ENCODE measurements around the gene PIGR.
A peak's percentile ranks its signal among the peaks of the same experiment; 100 is the strongest.

The PIGR gene

DNA sequence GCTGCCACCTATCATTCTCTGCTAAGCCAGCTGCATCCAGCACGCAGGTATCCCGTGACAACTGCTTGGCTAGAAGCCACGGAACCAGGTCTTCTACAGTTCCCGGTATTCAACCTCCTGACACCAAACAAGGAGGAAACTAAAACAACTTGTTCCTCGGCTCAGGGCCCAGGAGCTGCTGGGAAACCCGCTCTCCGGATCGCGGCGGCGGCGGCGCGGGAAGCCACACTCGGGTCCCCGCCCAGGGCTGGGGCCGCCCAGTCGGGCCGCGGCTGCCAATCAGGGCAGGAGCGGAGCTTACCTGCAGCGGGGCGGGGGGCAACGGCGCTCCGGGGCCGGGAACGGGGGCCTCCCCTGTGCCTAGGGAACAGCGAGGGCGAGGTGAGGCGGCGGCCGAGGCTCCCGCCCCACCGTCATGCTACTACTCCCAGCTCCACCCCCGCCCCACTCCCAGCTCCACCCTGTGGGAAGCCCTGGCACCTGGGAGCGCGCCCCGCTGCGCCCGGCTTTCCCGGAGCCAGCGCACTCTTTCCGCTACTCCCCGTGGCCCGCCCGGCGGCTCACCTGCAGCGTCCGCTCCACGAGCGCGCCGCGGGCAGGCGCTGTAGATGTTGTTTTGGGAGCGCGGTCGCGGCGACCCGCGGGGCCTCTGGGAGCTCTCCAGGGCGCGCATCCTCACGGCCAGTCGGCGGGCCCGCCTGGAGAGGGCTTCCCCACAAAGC, 36.9 kb downstream of the PIGR start:
- no peak for DNase-seq

DNA sequence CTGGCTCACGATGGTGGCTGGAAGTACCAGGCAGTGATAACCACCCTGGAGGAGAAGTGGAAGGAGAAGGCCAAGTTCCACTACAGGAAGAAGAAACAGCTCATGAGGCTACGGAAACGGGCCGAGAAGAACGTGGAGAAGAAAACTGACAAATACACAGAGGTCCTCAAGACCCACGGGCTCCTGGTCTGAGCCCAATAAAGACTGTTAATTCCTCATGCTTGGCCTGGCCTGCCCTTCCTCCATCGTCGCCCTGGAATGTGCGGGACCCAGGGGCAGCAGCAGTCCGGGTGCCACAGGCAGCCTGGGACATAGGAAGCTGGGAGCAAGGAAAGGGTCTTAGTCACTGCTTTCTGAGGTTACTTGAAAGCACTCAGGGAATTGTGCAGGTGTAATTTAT, 38.2 kb downstream of the PIGR start:
- DNase-seq = no peak

DNA sequence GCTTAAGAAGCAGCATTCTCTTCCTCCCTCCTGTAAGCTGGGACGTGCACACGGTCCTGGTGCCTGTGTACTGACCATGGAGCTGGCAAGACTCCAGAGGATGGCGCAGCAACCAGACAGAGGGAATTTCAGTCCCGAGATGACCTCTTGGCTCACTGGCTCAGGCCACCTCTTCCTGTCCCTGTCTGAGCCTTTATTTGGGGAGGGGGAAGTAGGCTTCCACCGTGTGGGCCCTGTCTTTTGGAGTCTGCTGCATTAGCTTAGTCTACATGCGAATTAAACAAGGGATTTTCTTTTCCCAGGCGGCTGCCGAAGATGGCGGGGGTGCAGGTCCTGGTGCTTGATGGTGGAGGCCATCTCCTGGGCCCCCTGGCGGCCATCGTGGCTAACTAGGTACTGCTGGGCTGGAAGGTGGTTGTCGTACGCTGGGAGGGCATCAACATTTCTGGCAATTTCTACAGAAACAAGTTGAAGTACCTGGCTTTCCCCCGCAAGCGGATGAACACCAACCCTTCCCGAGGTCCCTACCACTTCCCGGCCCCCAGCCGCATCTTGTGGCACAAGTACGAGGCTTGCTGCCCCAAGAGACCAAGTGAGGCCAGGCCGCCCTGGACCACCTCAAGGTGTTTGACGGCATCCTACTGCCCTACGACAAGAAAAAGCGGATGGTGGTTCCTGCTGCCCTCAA, 38.8 kb downstream of the PIGR start:
- peak; percentile 59 for DNase-seq

DNA sequence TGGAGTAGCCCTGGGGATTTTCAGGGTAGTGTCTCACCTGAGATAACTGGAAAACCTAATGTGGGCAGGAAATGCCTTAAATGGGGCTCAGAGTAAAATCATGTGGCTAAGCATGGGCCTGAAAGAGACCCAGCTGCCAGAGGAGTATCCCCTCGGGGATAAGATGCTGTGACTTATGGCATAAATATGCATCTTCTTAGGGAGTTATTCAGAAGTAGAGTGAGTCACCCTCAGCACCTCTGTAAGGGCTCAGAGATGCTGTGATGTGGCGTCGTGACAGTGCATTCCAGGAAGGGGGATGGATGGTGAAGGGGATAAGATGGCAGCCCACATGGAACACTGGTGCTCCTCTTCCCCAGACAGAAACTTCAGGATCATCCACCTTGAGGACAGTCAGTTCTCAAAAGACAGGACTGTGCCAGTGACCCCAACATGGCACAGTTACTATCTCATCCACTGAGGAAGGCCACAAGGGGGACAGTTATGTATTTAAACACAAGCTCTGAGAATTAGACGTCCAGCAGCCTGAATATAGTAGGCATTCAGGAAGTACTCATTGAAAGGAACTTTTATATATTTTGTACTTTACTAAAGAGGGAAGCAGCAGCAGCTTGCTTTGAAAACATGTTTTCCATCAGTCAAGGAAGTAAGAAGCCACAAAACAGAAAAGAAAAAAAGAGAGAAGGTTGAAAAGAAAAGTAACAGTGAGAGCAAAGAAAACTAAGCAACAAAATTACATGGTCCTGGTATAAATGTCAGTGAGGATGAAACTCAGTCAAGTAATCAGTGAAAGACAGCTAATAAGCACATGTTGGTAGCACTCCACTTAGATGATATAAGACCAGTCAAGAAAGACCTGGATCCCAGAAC, 40.7 kb downstream of the PIGR start:
- no peak for DNase-seq

DNA sequence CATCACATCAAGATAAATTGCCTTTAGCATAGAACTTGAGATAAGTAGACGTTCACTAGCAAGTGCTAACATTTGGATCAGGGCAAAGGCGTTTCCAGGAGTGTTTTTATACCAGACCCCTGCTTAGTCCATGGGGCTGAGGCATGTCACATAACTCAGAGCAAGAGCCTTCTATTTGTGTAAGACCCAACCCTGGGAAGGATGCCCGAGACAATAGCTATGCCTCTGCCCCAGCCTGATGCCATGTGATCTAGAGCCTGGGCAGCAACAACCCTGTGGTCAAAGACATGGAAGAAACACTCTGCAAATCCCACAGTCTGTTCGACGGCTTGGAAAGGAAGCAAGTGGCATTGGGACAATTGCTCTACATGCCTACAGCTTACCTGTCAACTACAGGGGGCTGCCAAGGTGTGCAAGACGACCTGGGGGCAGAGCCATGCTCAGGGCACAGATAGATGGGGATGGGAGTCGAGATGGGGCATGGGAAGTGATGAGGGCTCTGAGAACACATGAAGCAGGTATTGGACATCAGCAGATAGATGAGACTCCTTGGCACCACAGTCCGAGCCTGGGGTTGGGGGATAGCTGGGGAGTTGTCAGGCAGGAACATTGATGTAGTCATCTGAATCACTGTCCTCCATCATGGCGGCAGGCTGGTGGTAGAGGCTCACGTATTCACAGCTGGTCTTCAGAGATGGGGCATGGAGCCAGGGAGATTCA, 41.7 kb downstream of the PIGR start:
- DNase-seq = no peak

DNA sequence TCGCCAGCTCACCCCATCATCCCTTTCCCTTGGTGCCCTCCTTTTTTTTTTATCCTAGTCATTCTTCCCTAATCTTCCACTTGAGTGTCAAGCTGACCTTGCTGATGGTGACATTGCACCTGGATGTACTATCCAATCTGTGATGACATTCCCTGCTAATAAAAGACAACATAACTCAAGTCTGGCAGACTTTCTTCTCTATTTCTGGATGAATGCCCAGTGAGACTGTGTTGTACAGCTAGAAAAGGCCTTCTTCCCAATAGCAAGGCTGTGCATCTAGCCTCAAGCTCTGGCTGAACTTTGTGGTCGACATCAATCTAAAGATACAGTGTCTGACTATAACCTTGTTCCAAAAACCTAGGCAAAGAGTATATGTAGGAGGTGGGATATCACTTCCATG, 42.6 kb downstream of the PIGR start:
- no peak for DNase-seq

DNA sequence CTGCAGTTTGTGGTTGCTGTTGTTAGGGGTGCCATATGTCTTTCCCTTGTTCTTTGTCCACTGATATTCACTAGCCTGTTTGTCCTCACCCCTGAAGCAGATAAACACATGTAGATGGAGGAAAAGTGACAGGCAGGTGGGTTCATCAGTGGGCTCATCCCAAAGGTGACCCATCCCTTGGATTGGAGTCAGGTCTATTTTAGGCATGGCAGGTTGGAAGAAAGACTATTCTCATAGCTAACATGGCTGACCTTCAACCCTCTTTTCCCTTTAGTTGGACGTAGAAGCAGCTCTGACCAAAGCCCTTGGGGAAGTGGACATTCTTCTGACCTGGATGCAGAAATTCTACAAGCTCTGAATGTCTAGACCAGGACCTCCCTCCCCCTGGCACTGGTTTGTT, 43.6 kb downstream of the PIGR start:
- no peak for DNase-seq

DNA sequence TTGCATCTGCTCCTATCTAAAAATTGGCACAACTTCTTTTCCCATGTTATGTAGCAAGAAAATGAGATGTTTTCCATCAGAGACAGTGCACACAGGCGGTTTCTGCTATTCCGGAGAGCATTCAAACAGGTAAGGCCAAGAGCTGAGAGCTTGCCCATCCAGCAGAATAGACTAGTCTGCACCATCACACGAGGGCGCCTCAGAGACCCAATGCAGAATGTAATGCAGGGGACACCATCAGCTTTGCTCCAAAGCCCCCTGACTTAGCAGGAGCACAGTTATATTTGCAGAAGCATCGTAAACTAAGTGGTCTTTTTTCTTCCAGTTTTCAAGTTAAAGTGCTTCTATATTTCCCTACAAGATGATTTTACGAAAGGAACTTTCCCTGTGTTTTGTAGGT, 44.3 kb downstream of the PIGR start:
- no peak for DNase-seq

DNA sequence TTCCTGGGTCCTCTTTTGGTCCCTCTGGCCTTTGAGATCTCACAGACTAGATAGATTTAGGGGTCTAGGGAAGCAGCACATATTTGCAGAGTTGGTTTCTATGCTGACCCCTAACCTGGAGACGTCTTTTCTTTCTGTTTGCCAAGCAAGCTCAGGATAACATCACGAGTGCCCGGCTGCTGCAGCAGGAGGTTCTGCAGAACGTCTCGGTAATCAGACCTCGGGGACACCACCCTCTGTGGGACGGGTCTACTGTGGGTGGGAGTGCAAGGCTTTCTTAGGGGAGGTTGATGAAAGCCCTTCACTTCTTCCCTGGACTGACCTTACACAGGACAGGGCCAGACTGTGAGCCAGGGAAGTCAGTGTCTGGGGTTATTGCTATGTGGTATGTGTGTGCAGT, 46.1 kb downstream of the PIGR start:
- no peak for DNase-seq

DNA sequence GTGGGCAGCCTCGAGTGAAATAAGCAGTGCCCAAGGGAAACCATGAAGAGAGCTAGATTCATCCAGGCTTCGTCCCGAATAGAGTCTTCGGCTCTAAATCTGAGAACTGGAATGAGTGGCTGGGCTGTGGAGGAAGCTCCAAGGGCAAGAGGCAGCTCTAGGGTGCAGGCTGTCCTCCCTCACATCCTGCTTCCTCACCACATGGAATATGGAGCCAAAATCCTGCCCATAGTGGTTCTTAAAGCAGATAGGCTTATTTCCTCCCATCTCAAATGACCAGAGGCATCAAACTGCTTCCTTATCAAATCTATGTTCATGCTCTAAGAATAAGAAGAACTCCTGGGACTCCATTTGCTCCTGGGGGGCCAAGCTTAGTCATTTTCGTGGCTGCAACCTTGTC, 46.5 kb downstream of the PIGR start:
- no peak for DNase-seq

DNA sequence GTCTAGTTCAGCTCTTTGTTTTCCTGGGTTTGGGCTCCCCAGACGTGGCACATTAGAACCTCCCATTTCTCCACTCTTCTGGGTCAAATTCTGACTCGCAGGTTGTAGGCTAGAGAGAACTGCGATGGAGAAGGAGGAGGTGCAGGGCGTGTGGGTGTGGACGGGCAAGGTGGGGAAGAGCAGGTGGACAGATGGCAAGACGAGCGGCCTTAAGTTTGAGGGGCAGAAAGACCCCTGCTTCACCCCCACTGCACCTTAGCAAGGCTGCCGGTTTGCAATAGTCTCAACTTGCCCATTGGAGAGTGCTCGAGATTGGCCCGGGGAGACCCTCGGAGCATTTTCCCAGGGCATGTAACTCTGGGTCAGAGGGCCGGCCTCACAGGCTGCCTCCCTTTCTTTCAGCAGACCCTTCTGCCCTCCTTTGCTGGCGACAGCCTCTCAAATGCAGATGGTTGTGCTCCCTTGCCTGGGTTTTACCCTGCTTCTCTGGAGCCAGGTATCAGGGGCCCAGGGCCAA, 47.3 kb downstream of the PIGR start:
- DNase-seq = no peak

DNA sequence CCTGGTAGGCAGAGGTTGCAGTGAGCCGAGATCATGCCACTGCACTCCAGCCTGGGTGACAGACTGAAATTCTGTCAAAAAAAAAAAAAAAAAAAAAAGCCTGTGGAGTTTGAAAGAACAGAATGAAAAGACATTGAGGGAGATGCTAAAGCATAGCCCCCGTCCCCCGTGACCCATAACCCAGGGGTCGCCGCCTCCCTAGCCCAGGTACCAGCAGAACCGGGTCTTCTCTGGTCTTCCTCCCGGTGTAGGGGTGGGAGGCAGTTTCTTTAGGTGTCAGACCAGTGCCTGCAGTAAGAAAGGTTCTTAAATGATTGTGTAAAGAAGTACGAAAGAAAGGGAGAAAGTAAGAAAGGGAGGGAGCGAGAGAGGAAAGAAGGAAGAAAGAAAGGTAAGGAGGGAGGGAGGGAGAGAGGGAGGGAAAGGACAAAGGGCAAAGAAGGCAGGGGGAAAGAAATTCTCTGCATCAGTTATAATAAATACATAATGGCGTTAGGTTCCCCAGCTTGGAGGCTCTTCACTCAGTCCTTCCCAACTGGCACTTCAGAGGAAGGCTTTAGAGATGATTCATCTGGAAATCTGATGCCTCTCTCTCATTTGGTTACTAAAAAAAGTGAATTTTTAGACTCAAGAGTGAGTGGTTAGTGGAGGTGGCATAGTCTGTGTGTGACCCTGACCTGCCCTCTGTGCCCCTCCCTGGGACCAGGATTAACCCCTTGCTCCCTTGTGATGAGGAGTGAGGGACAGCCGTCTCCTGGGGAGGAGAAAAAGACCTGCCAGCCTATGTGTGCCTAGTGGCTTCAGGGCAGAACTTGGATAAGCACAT, 48.0 kb downstream of the PIGR start:
- DNase-seq = no peak

DNA sequence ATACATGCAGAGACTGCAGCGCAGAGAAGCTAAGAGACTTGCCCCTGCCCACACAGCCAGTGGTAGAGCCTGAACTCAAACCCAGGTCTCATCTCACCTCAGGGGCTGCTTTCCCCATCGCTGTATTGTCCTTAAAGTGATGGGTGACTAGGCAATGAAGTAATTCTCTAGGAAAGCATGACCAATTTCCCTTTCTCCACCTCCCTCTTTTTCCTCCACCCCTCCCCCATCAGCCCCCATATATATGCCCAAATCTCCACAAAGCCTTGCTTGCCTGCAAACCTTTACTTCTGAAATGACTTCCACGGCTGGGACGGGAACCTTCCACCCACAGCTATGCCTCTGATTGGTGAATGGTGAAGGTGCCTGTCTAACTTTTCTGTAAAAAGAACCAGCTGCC, 49.1 kb downstream of the PIGR start, which contains the start of gene IL24:
Gene IL24 (plus strand): TSS at position 269 of the 400 bp plus-strand sequence. CDS start 390 bp downstream, outside the sequence.
- no peak for DNase-seq

DNA sequence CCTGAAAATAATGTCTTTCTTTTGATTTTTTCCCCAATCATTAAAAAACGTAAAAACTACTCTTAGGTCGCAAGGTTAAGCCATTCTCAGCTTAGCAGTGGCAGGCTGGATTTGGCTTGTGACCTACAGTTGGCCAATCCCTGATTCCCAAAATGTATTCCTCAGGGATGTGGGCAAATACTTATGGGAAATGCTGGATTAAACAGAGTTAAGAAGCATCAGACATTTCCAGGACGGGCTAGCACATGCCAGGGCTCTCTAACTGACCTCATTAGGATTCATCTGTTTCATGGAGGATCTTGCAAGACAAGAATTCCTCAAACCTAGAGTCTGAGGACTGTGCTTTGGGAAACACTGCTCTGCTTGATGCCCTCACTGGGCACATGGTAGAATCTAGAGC, 50.0 kb downstream of the PIGR start:
- no peak for DNase-seq

DNA sequence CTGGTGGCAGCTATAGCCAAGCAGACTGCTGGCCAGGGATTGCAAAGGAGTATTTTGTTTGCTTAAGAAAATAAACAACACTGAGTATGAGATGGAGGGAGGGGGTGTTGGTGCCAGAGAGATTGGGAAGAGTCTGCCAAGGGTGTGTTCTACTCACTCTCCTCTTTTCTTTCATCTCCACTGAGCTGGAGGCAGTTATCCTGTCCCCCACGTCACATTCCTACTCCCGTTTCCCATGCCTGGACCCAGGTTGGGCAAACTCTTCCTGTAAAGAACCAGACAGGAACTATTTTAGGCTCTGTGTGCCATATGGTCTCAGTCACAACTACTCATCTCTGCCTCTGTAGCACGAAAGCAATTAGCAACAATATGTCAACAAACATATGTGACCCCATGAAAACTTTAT, 50.4 kb downstream of the PIGR start:
- DNase-seq = no peak

DNA sequence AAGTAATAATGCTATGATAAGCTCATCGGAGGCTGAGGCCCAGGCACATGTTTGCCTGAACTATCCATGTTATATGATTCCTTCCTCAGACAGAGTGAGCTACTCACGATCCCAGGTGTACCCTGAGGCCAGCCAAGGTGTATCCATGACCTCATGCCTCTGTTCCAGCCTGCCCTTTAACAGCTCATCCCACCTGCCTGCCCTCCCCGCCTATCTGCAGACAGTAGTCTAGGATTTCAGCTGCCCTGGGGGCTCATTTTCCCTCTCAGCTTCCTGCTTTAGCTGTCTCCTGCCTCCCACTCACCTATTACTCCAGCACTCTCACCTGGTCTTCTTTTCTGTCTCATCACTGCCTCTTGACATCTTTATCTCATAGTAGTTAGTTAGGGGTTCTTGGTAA, 50.9 kb downstream of the PIGR start:
- no peak for DNase-seq

DNA sequence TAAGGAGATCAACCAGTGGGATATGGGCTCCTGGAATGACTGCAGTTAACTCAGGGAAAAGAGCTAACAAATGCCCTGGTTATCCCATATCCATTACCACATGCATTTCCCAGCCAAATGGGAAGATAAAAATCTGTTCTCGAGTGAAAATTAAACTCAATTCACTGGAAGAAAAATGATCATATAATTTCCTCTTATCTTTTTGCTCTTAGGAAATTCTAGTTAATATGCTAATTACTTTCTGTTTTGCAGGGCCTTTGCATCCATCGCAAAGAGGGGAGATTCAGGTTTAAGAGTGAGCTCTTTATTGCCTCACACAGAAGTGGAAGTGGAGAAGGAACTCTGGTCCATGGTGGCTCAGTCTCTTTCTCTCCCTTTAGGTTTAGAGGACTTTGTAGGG, 52.9 kb downstream of the PIGR start:
- no peak for DNase-seq

DNA sequence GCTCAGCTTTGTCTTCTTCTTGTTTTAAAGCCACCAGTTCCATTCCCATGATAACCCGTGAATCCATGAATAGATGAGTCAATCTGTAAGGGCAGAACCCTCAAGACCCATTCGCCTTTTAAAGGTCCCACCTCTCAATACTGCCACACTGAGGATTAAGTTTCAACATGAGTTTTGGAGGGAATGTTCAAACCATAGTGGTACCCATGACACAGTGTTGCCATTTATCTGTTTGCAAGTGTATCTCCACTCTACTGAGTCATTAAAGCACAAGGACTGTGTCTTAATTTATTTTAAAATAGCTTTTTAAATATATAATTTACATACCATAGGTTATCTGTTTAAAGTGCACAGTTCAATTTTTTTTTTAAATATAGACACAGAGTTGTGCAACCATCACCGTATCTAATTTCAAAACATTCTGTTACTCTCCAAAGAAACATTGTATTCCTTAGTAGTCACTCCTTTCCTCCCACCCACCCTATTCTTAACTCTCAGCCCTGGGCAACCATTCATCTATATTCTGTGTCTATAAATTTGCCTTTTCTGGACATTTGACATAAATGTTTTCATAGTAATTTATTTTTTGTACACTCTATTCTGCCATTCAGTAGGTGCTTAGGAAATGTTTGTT, 53.8 kb downstream of the PIGR start:
- DNase-seq = no peak

DNA sequence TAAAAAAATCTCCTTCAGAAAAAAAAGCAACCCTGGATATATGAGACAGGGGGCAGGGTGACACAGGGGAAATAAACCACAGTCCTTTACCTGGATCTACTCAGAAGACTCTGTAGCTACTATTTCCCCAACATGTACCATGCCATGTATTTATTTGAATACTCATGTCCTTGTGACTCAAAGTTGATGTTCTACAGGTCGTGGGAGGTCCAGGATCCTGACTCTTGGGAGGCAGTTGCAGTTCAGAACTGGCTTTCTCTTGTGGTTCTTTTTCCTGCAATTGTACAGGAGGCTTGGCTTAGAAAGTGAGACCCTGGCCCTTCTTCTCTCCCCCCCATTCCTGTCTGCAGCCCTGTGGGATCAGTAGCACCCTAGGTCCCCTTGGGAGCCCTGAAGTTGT, 54.9 kb downstream of the PIGR start:
- DNase-seq = no peak

DNA sequence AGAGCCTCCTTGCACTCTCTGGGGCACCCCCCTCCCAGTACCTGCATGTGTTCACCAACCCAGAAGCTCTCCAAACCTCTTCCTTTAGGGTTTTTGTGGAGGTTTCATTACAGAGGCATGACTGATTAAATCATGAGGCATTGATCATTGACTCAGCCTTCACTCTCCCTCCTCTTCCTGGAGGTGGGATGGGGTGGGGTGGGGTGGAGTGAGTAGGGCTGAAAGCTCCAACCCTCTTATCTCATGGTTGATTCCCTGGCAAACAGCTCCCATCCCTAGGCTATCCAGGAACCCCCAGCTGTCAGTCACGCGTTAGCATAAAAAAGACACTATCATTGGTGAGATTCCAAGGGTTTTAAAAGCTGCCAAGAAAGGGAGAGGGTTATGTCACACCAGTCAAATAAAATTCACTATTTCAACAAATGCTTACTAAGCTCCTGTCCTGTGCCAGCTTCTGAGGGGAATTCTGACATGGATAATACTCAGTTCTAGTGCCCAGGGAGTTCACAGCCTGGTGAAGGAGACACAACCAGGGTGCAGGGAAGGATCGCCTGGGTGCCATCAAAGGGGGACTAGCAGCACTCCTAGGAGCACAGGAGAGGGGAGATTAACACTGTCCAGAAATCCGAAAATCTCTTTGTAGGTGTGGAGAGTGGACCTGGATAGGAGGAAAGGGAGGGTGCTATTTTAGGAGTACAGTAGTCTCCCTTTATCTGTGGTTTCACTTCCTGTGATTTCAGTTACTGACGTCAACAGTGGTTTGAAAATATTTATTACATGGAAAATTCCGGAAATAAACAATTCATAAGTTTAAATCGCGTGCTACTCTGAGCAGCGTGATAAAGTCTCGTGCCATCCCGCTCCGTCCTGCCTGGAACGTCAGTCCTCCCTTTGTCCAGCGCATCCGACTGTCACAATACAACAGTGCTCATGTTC, 55.9 kb downstream of the PIGR start:
- DNase-seq = no peak
